Renal pelvis (tissue), 12 donors: ENCODE data around the gene LENEP. TPM values are rescaled to one million over a fixed set of nuclear protein-coding genes. Genes with fewer than 3 reads are reported as not detected.

Source experiments
- DNase-seq: peaks from one replicate; pipeline ENCODE4 v3.0.0-alpha.2; 2013
- long read RNA-seq, 16 experiments: transcript quantifications; one replicate each; lab custom pipeline, GENCODE V29; 2026
- polyA plus RNA-seq, 3 donors: library from polyadenylated mRNA; unstranded; fragments of 120-200 nt; gene quantifications; one replicate each; pipeline ENCODE4 v1.2.1, GENCODE V29; 2013; ENCODE audit not compliant: insufficient read length in 3 of 3

Gene LENEP, protein sequence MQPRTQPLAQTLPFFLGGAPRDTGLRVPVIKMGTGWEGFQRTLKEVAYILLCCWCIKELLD
- polyA plus RNA-seq, result 1 to 10 TPM in 1 of 3 donors, under 1 TPM in 2; 0.36 to 1.5 (median 0.87) TPM
- long read RNA-seq, donor 1, result 0 reads
- long read RNA-seq, donor 2, result 0 reads
- long read RNA-seq, donor 3, result 0 reads
- long read RNA-seq, donor 4, partial matches to known transcripts, result 0 of 1 reads
- long read RNA-seq, donor 4, other reads (novel, unspliced or antisense), result 0 of 1 reads
- long read RNA-seq, donor 5, result 0 reads
- long read RNA-seq, donor 6, result 0 reads
- long read RNA-seq, donor 7, partial matches to known transcripts, result 0 of 2 reads
- long read RNA-seq, donor 7, other reads (novel, unspliced or antisense), result 0 of 2 reads
- long read RNA-seq, donor 8, result 0 reads
- long read RNA-seq, donor 9, result 0 reads
- long read RNA-seq, donor 10, partial matches to known transcripts, result 0 of 1 reads
- long read RNA-seq, donor 10, other reads (novel, unspliced or antisense), result 0 of 1 reads
- long read RNA-seq, donor 11, partial matches to known transcripts, result 0 of 1 reads
- long read RNA-seq, donor 11, other reads (novel, unspliced or antisense), result 0 of 1 reads
- long read RNA-seq, donor 12, result 0 reads
- long read RNA-seq, donor 13, result 0 reads
- long read RNA-seq, donor 14, result 0 reads
- long read RNA-seq, donor 15, result 0 reads
- long read RNA-seq, donor 16, result 0 reads

DNA sequence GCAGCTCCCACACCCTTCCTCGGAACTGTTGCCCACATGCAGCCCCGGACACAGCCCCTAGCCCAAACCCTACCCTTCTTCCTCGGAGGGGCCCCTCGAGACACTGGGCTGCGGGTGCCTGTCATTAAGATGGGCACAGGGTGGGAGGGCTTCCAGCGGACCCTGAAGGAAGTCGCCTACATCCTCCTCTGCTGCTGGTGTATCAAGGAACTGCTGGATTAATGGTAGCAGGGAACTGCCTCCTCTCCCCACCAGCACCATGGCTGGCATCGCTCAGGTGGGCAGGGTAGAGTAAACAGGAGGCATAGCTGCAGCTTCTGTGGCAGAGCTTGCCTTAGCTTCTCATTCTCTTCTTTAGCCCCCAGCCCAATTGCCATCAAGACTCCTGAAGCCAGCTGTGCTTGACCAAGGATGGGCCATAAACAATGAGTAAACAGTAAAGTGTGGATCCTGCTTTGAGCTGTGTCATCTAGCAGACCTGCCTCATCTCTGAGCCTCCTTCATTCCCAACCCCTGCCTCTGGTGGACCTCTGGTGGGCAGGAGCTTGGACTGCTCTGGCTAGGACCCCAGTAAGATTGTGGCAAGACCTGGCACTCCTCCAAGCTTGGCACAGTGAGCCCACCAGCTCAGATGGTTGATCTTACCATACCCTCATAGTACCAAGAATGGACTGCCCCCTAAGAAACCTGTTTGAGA, at the start of gene LENEP:
Gene LENEP (plus strand): TSS at position 15 of the 697 bp plus-strand sequence. CDS start 22 bp downstream, at position 37.
- DNase-seq, result no peak

DNA sequence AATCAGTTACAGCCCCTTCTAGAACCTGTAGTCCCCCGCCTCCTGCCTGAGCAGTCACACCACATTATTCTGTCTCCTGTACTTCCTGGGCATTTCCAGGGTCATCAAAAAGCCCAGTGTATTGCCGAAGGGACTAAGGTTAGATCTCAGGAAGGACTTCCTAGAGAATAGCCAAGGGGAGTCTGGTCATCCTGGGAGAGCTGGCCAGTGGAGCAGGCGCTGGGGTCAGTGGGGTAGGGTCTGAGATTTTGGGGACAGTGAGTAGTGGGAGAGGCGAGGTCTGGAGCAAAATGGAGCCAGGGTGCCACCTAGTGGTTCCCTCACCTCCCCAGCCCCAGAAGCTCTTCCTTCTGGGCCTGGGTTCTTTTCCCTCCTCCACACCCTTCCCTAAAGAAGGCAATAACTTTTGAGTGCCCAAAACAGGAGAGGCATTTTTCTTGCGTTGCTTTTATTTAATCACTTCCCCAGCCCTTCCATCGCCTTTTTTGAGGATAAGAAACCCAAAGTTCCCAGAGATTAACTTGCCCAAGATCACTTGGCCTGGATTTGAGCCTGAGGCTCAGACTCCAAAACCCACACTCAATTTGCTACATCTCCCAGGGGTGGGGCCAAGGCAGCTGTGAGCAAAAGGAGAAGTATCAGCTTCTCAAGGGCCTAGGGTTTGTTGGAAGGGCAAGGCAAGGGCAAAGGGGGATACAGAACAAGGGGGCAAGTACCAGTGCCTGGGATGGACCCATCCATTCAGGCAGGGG, 49.6 kb upstream of the LENEP start:
- DNase-seq, result no peak

DNA sequence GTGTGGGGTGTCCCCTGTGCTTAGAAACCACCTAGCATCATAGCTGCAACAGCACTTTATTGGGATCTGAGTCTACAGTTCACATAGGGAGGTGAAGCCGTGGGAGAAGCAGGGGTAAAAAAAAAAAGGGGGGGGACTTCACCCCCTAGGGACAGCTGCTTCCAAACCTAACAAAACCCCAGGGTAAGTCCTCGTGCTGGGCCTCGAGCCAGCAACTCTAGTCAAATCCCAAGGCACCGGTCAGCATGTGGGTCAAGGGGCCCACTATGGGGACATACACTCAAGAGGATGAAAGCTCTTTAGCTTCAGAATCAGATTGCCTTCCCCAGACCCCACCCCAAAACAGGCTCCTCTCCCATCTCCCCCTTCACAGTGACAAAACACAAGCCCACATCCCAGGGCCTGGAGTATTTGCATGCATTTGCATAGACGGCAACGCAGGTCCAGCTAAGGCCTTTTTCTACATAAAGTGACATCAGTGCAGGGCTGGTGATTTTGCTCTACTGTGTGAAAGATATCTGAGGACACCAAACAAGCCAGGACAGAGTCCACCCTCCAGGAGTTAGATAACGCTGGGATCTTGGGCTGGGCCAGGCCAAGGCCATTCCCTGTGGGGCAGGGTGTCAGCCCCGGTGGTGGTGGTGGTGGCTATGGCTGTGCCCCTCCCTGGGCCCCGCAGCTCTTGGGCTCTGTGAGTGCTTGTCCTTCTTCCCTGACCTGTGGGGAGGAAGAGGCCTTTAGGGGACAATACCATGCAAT, 48.8 kb upstream of the LENEP start:
- no peak for DNase-seq

DNA sequence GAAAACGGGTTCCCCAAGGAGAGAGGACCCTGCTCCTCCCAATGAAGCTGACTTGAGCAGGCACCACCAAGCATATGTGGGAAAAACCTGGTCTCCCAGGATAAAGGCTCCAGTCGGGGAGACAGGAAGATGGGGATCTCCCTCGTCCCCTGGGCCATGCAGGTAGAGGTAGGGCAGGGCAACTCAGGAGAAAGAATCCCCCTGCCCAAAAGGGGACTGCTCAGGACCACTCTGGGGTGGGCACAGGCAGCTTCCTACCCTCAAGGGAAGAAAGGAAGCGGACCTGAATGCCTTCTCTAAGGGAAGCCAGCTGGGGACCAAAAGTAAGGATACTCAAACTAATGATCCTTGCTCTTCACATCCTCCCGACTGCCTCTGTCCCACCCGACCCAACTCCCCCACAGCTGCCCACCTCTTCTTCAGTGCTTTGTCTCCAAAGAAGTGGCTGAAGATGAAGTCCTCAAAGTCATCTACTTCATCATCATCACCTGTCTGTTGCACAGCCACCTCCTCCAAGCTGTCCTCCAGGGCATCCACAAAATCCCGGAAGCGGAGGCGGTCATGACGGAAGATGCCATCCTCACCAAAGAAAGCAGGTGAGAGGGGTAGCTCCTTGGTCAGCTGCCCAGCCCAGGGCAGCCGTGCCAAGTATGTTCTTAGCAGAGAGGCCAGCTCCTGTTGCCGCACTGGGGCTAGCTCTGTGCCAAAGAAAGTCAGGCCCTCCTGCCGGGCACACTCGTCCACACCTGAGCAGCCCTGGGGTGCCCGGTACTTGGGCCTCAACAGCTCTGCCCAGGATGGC, 48.0 kb upstream of the LENEP start:
- no peak for DNase-seq

DNA sequence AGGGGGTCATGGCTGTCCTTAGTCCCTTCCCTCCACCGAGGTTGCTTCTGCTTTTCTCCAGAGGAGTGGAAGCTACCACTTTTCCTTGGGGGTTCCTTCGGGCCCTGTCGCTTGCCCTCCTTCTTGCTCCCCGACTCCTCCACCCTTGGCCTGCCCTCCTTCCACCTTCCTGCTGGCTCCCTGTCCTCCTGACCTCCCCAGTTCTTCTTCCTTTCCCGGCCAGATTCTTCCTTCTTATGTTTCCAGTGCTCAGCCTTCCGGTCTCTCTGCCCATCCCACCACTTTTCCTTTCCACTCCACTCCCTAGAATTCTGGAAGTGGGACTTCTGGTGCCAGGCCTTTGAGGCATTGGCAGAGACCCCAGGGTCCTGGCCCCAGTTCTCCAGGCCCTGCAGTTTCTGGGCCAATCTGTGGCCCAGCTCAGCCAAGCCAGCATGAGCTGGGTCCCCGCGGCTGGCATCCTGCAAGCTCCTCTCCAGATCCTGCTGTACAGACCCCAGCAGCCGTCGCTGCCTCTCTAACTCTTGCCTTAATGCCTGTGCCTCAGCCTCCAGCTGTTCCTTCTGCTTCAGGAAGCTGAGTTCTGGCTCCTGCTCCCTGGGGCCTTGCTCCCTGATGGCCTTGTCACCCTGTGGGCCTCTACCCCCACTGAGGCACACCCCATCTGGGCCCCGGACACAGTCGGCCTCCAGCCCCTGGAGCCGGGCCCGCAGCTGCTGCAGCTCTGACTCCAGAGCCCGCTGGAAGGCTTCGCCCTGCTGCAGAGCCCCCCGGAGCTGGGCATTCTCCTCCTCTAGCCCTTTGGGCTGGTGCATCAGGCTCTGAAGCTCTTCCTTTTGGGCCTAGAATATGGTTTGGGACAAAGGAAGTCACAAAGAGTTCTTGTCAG, 47.2 kb upstream of the LENEP start:
- DNase-seq, result no peak

GRCh38 chr1:154948079-154948478, 45.3 kb upstream of the LENEP start:
- no peak for DNase-seq

GRCh38 chr1:154951901-154952657, 41.3 kb upstream of the LENEP start:
- no peak for DNase-seq

- DNase-seq, result no peak
Observed at GRCh38 chr1:154952664-154953063, 40.7 kb upstream of the LENEP start.

- no peak for DNase-seq
Observed at GRCh38 chr1:154953611-154954038, 39.8 kb upstream of the LENEP start.

- DNase-seq, result no peak
Observed at GRCh38 chr1:154954541-154954940, 38.8 kb upstream of the LENEP start.

GRCh38 chr1:154955039-154955717, 38.2 kb upstream of the LENEP start:
- DNase-seq, result peak; percentile 85

DNA sequence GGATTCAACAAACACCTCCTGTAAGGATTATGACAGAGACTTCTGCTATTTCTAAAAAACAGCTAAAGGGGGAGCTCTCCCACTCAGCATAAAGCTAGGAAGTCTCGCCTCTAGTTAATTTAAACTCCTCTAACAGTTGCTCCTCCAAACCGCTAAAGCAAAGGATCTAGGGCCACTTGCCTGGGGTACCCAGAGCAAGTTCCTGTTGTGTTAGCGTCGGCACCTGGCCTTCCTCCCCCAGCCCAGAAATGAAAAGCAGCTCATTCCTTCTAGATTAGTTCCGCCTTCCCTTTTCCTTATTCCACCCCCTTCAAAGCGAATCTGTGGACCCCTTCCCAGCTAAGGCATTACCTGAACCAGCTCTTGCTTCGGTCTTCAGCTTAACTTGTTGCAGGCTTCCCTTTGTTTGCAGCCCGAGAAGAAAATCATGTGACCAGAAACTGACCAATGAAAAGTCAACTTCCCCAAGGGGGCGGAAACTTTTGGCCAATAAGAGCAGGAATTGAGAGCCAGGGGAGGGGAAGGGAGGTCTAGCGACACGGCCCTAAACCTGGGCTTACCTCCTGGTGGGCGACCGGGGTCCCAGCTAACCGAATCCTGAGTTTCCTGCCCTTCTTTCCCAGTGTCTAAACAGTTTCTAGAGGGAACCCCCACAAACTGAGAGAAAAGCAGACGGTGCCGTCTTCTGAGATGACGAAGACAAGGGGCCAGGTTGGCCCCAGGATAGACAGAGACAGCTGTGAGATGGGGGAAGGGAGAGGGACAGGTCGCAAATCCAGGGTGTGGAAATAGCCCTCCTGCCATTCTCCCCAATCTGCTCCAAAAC, 37.5 kb upstream of the LENEP start, which contains the start of gene PBXIP1:
Gene PBXIP1 (minus strand): TSS at position 382 of the 826 bp plus-strand sequence. CDS start 2,378 bp downstream, outside the sequence.
- DNase-seq, result peak; percentile 98

DNA sequence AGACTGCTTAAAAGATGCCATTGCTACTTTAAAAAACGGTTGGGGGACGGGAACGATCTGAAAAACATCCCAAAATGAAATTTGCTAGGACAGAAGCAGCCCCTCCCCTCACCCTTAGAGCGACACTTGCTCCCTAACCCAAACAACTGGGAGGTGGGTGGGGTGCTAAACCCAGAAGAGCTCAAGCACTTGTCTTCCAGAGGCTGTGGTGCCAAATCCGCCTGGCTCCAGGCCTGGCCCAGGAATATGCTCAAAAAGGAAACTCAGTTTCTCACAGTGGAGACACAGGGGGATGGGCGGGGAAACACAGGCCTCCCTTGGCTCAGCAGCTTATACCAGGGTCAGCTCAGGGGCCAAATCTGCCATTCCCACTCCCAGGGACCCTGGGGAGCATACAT, 36.8 kb upstream of the LENEP start:
- no peak for DNase-seq

DNA sequence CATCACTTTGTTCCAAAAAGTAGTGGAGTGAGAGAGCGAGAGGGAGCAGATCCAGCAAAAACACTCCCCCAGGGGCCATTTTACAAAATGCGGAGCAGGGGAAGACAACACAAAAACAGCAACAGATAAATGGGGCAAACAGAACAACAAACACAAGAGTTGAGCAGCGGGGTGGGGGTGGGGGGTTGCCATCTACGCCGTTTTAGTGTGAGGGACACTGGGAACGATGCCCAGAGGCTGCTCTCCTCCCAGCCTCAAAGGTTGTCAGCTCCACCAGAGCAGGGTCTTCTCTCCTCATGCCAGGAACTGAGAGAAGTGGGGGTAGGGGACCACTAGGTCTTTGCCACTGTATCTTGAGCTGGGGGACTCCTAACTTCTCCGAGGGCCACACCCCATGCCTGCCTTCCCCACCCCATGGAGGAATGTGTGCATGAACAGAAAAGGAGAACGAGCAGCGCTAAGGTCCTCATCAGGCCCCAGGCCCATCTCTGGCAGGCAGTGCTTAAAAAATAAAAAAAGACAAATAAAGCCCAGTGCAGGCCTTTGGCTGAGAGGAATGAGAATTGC, 36.2 kb upstream of the LENEP start:
- DNase-seq, result no peak

DNA sequence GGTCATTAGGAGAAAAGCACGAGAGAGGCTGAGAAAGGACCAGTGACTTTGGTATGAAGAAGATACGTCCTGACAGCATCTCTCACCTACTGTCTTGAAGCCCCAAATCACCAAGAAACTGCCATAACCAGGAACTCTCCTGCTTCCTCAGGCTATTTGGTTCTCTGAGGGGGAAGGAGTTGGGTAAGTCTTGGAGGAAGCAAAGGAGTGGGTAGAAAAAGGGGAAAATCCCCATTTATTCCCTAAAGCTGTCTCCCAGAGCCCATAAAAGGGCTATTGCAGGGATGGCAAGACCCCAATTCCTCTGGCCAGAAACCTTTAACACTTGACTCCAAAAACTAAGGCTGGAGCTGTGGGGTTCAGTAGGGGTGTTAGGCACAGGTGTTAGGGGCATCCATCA, 35.4 kb upstream of the LENEP start:
- no peak for DNase-seq
